ENCODE data around the gene ABHD15.
A peak's percentile ranks its signal among the peaks of the same experiment; 100 is the strongest.

The ABHD15 gene

GRCh38 chr17:29594519-29595090 lies 27.8 kb upstream of the ABHD15 start:
- DNase-seq = no peak

GRCh38 chr17:29593591-29594518 lies 27.0 kb upstream of the ABHD15 start:
- DNase-seq = peak; percentile 37

DNA sequence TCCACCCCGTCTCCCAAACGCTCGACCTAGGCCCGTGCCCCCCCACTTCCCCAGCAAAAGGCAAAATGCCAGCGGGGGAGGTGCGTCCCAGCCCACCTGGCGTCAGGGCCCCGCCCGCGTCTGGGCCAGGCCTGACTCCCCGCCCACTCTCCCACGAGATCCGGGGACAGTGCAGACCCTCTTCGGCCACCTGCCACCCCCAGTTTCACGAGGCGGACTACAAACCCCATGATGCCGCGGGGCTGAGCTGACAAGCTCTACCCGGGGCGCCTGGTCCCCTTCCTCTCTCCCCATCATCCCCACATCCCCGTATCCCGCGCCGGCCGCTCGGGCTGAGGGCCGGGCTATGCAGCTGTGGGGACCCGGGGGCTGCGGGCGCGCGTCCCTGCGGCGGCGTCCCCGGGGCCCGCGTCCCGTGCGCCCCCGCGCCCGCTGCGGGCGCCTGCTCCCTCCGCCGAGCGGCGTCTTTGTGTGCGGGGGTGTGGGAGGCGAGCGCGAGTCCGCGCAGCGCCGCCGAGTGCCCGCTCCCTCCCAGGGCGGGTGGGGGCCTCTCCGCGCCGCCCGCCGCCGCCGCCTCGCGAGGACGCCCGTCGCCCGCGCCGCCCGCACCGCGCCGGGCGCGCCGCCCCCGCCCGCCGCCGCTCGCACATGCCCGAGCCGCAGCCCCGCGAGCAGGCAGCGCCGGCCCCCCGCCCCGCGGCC lies 26.2 kb upstream of the ABHD15 start, which contains the start of gene ANKRD13B:
Gene ANKRD13B (plus strand): TSS at position 283 of the 702 bp plus-strand sequence. CDS start 490 bp downstream, outside the sequence.
- DNase-seq = peak; percentile 61

- DNase-seq = peak; percentile 82
Observed at GRCh38 chr17:29591737-29592608, 25.1 kb upstream of the ABHD15 start.

DNA sequence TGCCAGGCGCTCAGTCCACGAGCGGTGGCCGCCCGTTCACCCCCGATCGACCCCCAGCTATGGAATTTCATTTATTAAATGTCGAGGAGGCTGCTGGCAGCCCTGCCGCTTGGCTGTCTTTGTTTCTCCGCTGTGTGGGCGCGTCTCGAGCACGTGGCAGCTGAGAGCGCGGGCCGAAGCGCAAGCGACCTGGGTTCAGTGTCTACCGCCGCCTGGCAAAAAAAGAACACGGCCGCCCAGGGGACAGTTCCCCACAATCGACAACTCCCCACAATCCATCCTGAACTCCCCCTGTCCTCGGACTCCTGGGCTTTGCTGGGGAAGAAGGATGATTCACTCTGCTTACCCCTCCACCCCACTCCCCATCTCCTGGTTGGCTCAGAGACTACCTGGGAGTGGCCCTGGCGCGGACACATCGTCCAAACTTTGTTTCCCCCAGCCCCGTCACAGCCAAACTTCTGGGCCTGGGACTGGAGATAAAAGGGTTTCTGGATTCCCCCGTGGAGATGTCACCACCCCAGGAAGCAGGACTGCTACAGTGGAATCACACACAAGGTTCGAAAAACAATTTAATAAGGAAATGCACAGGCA lies 24.4 kb upstream of the ABHD15 start:
- peak; percentile 61 for DNase-seq

GRCh38 chr17:29590411-29591145 lies 23.7 kb upstream of the ABHD15 start:
- peak; percentile 23 for DNase-seq

GRCh38 chr17:29589524-29590410 lies 22.9 kb upstream of the ABHD15 start, which contains the start of gene GIT1:
Gene GIT1 (minus strand): TSS chr17:29589648. CDS start chr17:29589378, 270 bp downstream.
- peak; percentile 86 for DNase-seq

DNA sequence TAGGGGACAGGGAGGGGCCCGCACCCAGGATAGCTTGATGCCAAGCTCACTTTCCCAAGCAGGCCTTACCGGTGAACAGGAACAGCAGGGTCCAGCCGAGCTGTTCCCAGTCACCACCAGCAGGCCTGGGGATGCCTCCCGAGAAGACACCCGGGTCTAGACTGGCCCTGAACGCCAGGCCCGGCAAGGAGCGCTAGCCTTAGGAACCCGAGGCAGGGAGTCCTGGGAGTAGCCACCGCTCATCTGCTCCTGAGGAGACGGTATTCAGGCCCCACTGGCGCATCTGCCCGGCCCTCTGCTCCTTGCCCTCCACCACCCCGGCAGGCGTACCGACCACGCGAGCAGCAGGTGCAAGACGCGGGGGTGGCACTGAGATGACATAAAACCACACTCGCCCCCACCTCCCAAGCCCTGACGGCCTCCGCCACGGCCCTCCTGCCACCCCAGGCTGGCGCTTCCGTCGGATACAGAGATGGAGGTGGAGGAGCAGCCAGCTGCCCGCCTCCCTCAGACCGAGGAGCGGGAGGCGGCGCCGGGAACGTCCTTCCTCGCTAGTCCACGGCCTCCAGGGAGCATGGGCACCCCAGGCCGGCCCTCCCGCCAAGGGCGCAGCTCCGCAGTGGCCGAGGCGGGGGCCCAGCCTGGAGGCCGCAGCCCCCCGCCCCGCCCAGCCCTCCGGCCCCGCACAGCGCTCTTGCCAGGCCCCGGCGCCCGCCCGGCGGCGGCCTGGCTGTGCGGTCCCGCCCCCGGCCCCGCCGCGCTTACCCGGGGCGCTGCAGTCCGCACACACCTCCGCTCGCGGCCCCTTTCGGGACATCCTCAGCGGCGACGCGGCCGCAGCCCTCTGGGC lies 21.9 kb upstream of the ABHD15 start:
- DNase-seq = peak; percentile 62

DNA sequence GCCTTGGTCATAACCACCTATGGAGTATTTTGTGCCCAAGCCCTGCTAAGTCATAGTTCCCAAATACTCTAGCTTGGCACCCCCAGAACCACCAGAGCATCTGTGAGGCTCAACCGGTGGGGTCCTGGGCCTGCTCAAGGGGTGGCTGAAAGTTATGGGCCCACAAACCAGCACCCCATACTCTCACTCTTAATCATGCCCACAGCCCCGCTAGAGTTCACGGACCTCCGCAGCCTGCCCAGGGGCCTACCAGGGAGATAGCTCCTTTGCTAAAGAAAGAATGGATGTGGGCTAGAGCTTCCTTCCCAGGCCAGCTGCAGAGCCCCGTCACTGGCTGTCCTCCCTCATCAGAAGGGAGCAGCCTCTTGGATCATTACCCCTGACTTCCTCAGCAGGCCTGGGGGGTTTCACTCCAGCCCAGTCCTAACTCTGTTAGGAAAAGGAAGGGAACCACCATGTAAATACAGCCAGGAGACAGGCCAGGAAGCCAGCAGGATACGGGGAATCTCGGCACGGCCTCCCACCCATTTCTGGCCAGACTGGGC lies 21.3 kb upstream of the ABHD15 start:
- DNase-seq = no peak

DNA sequence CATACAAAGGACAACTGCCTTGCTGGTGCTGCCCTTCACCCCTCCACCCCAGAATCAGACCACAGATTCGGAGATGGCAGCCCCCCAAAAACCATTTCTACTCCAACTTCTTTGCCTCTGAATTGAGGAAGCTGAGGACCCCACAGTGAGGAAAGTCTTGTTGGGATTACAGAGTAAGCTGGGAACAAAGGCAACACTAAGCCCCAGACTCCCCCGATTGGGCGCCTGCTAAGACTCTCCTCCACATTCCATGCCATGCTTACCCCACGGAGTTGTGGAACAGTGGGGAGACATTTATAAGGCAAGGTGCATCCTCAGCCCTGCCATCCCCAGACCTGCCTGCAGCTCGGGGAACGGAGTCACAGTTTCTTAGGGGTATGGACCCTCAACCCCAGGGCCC lies 20.8 kb upstream of the ABHD15 start:
- no peak for DNase-seq

DNA sequence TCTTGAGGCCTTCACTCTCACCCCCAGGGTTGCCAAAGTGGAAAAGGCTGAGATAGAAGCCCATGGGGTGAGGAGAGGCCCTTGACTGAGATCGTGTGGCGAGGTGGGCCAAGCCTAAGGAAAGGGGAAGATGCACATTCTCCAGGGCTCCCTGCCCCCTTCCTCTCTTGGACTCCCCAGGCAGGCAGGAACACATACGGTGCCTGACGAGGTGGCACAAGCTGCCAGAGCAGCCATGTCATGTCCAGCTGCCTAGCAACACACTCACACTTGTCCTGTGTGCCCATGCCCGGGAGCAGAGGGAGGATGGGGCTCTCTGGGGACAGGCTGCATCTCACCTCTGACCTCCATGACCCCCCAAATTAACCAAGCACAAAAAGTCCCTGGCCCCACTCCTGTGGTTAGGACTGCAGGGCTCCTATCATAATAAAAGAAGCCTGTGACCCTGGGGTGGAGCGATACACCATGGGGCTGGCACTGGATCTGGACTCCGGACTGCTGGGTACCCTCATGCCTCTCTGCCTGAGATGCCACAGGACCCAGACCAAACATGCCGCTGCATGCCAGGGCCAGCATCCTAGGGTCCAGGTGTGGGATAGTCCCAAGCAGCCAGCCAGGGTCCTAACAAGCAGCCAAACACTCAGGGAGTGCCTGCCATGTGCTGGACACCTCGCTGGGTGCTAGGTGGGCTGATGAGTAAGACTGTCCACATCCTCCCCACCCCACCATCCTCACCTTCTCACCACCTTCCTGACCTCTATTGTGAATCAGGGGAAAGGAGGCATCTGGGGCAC lies 20.0 kb upstream of the ABHD15 start:
- no peak for DNase-seq

DNA sequence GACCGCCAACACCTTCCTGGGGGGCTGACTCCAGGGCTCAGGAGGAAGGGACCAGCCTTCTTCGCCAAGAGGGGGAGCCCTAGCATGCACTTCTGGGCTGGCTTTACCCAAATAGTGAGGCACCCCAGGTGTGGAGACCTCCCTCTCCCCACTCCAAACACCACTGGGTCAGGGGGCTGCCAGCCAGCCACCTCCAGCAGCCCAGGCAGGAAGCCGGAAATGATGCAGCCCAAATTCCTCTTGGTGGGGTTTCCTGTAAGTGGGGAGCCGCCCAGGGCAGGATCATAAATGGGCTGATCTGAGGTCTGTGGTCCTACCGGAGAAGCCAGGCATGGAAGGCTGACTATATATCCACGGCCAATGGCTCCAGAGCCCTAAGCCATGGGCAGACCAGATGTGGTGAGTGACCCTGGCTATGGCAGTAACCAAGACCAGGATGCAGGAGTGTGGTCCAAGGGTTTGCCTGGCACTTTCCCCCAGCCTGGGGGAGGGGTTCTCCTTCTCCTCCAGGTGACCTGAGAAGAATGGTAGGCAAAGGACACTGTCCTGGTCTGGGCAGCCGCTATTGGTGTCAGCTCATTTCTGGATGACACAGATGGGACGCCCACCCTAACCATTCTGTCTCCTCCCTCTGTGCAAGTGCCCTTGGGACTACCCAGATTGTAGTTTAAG lies 18.4 kb upstream of the ABHD15 start:
- peak; percentile 28 for DNase-seq

- DNase-seq = no peak
Observed at GRCh38 chr17:29584452-29585079, 17.7 kb upstream of the ABHD15 start.

DNA sequence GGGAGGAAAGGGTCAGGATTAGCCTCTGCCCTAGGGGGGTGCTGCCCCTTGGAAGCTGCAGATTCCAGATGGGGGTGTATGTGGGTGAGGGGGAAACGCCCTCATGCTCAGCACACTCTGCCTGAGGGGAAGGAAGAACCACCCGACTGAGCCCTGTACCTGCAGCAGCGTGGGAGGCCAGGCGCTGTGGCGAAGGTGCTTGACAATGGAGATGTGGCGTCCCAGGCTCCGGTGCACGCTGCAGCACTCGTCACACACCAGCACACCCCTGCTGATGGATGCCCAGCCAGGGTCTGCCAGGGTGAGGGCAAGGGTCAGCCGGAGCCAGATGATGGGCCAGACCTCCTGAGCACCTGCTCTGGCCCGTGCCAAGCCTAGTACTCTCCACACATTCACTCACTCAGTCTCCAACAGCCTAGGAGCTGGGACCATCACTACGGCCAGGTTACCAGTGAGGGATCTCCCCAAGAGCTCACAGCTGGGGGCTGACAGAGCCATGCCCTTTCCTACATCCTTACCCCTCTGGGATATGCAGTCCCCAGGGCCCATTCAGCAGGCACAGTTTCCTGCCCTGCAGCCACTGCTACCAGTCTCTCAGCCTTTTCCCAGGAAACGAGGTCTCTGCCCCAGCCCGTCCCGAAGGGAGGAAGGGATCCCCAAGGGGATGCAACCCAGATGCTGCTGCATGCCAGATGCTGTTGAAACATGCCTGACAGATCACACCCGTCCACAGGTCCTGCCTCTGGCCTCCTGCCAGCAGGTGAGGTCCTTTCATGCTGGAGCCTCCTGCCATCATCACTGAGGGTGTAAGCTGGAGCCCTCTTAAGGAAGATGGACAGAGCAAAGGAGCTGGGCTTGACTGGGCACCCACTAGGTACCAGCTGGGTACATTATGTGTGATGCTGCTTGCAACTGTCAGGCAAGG lies 16.7 kb upstream of the ABHD15 start:
- DNase-seq = peak; percentile 0

GRCh38 chr17:29582772-29583171 lies 15.9 kb upstream of the ABHD15 start:
- DNase-seq = no peak

DNA sequence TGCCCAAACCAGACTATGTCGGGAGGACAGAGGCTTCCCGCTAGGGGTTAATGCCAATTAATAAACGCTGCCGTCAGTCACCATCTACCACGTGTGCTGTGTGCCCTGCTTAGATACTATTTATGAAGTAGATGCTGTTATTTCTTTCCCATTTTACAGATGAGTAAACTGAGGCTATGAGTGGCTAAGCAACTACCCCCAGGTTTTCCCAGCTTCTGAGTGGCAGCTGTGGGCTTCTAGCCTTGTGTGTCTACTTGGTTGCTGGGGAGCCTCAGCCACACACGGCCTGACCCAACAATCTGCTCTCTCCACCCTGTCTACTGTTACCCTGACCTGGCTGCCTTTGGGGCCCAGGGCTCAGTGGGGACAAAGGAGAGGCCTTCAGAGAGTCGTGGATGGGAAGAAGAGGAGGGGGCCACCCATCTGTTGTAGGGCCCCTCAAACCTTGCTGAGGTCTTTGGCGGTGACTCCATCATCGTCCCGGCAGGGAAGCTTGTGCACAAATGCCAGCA lies 15.5 kb upstream of the ABHD15 start:
- DNase-seq = no peak
